Chondrocyte (in vitro differentiated cells): ENCODE results near the gene CDHR3. TPM values are rescaled to one million over a fixed set of nuclear protein-coding genes. Genes with fewer than 3 reads are reported as not detected.

Source experiments
- DNase-seq: peaks from one replicate; pipeline ENCODE4 v3.0.0; 2021; ENCODE audit warnings: mixed read lengths, low spot score
- H3K27ac Mint-ChIP-seq: one replicate; pipeline ENCODE4 v1.8.0; 2021; ENCODE audit warnings: mild to moderate bottlenecking, moderate library complexity, mixed read lengths; ENCODE audit not compliant: unreplicated experiment
- H3K27me3 Mint-ChIP-seq: 2 replicates; pipeline ENCODE4 v1.8.0; 2021; ENCODE audit warnings: low read depth, mixed read lengths
- H3K36me3 Mint-ChIP-seq: 2 replicates; pipeline ENCODE4 v1.8.0; 2021; ENCODE audit warnings: low read depth, mixed read lengths
- H3K4me1 Mint-ChIP-seq: 2 replicates; pipeline ENCODE4 v1.8.0; 2021; ENCODE audit warnings: low read depth, mild to moderate bottlenecking, mixed read lengths
- H3K4me3 Mint-ChIP-seq: one replicate; pipeline ENCODE4 v1.8.0; 2021; ENCODE audit warnings: mild to moderate bottlenecking, moderate library complexity, mixed read lengths; ENCODE audit not compliant: unreplicated experiment
- H3K9me3 Mint-ChIP-seq: 2 replicates; pipeline ENCODE4 v1.8.0; 2021; ENCODE audit warnings: low read depth, mixed read lengths
- CTCF ChIP-seq: fragments of 200-600 bp; sonication (generic); IDR thresholded peaks from 2 replicates; pipeline ENCODE4 v1.5.0; 2021; ENCODE audit warnings: antibody characterized with exemption, mild to moderate bottlenecking, moderate library complexity
- total RNA-seq: library from RNA; stranded (reverse); gene quantifications from 3 replicates; pipeline ENCODE4 v1.2.1, GENCODE V29; 2021

CDHR3 gene
- total RNA-seq, 1 donor from 2014 or later, result 1.0 TPM

- no peak for DNase-seq
- Mint-ChIP-seq H3K27ac (peak overlapping the region; percentile 92), H3K9me3 (no peaks in the 10 kb centered on the region), H3K4me1 (peaks cover 21% of the 10 kb centered on the region), H3K27me3 (no peaks in the 10 kb centered on the region), H3K4me3 (peak overlapping the region; percentile 55), H3K36me3 (no peaks in the 10 kb centered on the region)
- no peak for TF ChIP-seq CTCF
Observed at GRCh38 chr7:106064771-106065574, 101.9 kb downstream of the CDHR3 start.

DNA sequence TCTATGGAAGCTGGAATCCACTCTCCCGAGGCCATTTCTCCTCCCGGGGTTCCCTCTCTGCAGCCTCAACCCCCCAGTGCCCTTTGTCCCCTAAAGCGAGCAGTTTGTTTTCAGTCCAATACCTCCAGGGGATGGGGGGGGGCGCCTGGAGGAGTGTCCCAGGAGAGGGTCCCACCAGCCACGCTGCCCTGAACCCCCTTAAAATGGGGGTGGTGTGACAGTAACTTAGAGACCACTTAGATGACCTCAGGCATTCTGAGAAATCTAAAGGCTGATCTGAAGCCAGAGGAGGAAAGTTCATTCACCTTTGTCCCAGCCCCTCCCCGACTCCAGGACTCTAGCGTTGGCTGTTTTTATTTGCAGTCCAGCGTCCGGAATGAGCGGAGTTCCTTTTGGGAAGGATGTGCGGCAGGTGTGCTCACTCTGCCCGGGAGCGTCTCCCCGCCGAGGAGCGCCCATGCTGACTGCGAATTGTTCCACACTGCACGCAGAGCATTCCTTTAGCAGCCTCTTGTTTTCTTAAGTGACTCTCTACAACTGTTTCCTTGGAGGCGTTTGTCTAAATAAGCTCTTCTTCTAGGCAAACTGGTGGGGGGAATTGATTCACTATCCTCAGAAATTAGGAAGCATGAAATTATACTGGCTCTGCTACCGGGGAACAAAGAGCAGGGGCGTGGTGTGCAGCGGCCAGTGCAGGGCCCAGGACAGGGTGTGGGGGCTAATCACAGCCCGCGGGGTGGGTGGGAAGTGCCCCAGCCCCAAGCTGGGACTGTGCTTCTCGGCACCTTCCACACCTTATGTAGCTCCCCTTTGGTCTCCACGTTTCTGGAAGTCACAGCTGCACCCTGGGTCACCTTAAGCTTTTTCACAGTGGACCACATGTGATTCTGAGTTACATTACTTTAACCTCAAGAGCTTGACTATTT lies 102.8 kb downstream of the CDHR3 start:
- peak overlapping the region; percentile 55 for H3K4me3 Mint-ChIP-seq
- H3K27me3 Mint-ChIP-seq, result no peaks in the 10 kb centered on the region
- H3K27ac Mint-ChIP-seq, result peak overlapping the region; percentile 92
- no peak for DNase-seq
- no peaks in the 10 kb centered on the region for H3K36me3 Mint-ChIP-seq
- H3K4me1 Mint-ChIP-seq, result peaks cover 21% of the 10 kb centered on the region
- TF ChIP-seq CTCF, result no peak
- H3K9me3 Mint-ChIP-seq, result no peaks in the 10 kb centered on the region

GRCh38 chr7:106067678-106068077 lies 104.6 kb downstream of the CDHR3 start:
- H3K27ac Mint-ChIP-seq, result no peak overlapping the region
- no peak for DNase-seq
- H3K4me1 Mint-ChIP-seq, result peaks cover 35% of the 10 kb centered on the region
- no peaks in the 10 kb centered on the region for H3K36me3 Mint-ChIP-seq
- no peaks in the 10 kb centered on the region for H3K9me3 Mint-ChIP-seq
- H3K4me3 Mint-ChIP-seq, result no peak overlapping the region
- TF ChIP-seq CTCF, result no peak
- no peaks in the 10 kb centered on the region for H3K27me3 Mint-ChIP-seq

- no peak for TF ChIP-seq CTCF
- Mint-ChIP-seq H3K27ac (no peak overlapping the region), H3K36me3 (no peaks in the 10 kb centered on the region), H3K4me1 (peaks cover 35% of the 10 kb centered on the region), H3K27me3 (no peaks in the 10 kb centered on the region), H3K9me3 (no peaks in the 10 kb centered on the region), H3K4me3 (no peak overlapping the region)
- no peak for DNase-seq
Observed at GRCh38 chr7:106068538-106068961, 105.5 kb downstream of the CDHR3 start.

DNA sequence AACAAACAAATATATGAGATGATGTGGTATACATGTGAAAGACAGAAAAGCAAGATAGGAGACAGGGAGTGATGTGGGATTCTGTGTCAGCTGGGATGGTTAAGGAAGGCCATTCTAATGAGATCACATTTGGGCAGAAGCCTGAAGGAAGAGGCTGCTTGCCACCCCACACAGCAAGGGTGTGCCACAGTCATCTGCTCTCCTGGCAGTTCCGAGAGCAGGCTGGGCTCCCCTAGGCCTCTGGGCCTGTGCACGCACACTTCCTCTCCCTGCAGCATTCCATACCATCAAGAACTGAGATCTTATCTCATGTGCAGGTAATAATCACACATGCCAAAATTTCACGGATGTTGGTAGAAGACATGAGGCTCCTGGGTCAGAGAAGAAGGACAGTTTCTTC lies 105.9 kb downstream of the CDHR3 start:
- no peak for TF ChIP-seq CTCF
- Mint-ChIP-seq H3K4me3 (no peak overlapping the region), H3K36me3 (no peaks in the 10 kb centered on the region), H3K9me3 (no peaks in the 10 kb centered on the region), H3K27me3 (no peaks in the 10 kb centered on the region), H3K27ac (peak overlapping the region; percentile 37), H3K4me1 (peaks cover 35% of the 10 kb centered on the region)
- DNase-seq, result no peak
